ENCODE measurements around the gene HOXC9.

HOXC9 gene

DNA sequence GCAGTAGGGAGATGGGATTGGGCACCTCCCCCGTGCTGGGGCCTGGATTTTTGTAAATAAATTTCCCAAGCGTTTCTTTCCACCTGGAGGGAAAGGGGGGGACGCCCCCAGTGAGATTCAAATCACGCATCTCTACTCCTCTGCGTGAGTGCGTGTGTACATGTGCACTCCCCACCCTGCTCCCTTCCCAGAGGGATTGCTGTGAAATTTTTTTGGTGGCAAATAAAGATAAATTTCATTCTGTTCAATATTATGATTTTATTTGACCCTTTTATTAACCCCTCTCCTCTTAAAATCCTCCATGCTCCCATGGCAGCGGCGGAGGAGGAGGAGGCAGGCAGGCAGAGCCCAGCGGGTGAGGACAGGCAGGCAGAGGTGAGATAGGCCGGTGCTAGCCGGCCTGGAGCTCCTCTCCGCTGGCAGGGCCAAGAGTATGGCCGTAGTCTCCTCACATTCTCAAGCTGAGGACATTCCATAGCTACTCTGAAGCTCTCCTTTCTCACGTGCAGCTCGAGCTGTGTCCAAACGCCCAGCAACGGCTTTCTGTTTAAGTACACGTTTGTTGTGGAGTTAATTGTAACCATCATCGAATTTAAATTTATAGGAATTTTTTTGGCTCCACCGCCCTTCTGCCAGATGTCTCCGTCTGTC lies 23.7 kb upstream of the HOXC9 start:
- DNase-seq, result no peak

DNA sequence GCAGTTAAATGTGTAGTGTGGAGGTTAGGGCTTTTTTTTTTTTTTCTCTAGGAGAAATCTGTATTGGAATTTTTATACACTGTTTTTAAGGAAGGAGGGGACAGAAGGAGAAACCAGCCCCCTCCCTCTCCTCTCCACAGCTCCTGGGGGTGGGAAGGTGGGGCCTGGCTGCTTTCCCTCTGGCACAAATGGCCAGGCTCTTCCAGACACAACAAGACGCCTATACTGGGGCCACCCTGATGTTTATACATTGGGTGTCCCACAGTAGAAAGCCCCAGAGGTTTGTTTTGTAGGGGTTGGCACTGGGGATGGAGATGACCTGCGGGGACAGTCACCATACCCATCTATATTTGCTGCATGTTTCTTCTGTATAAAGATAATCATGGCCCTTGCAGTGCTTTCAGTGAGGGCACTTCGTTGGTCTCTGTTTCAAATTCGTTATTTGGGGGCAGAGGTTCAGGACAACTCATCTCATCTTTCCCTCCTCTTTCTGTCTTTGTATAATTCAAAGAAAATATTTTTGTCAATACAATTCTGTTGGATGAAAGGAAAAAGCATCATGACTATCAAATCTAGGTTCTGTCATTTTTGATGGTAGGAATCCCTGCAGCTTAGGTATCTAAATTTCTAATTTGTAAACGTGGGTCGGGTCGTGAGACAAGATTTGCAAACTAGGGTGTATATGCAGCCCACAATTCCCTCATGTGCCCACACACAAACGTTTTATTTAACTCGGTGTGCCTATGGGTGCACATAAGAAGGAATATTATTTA lies 23.0 kb upstream of the HOXC9 start:
- no peak for DNase-seq

DNA sequence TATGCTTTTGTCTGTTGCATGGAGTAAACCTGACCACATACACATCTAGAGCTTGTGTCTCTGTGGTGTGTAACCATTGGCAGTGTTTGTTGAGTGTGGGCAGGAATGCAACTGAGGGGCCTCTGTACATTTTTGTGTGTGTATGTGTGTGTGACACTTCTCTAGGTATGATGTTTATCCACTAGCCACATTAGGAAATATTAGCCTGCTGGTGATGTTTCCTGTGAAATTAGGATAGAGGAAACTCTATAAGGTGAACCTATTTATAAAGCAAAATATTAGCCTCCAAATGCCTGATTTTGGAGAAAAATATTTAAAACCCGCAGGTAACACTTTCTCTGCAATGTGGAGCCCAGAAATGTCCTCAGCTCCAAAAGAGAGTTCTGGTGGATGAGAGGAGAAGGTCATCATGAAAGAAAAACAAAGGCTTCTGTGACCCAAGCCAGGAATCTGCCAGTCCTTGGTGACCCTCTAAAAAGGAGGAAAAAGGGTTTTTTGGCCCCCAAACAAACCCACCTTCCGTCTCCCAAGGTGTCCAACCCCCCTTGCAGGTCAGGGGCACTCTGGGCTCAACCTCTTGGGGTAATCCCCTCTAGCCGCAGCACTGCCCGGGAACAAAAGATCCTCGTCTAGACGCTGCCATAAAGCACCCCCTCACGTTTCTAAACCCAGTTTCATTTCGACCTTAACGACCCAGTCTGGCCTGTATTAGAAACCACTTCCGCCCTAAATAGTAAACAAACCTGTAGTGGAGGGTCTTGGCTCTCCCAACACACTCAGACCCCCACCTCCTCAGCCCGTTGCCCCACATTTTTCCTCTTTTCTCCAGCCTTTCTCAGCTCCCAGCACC lies 22.1 kb upstream of the HOXC9 start:
- no peak for DNase-seq

DNA sequence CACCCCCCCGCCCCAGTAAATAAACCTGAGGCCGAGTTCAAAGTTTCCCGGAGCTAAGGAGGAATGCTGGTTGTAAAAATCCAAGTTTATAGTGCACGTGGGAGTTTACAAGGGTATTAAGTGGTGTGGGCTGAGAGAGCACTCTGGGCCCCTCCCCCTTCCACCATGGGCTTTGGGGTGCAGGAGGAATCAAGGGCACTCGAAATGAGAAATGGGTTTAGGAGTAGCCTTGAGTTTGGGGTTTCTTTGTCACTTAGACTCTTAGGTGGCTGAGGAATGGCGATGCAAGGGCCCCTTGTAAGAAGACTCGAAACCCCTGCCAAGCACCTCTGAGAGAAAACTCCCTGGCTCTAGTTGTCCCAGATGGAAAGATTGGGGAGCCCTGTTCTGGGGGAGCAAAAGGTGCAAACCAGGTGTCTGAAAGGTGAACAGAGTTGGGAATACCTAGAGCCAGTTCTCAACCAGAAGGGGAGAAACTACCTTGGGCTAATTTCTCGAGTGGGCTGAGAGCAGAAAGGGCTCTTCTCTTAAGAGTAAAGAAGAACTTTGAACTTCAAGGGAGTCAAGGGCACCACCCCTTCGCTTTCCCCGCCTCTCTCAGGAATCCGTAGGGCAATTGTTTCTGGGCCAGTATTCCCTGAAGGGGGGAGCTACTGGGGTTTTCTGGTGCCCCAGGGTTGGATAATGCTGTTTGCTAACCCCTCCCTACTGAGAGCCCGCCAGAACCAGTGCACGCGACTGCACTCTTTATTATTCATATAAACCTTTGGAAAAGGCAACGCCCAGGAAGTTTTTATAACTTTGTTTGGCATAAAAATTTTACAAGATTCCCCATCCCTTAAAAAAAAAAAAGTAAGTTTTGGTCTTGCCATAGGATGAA lies 21.2 kb upstream of the HOXC9 start:
- no peak for DNase-seq

DNA sequence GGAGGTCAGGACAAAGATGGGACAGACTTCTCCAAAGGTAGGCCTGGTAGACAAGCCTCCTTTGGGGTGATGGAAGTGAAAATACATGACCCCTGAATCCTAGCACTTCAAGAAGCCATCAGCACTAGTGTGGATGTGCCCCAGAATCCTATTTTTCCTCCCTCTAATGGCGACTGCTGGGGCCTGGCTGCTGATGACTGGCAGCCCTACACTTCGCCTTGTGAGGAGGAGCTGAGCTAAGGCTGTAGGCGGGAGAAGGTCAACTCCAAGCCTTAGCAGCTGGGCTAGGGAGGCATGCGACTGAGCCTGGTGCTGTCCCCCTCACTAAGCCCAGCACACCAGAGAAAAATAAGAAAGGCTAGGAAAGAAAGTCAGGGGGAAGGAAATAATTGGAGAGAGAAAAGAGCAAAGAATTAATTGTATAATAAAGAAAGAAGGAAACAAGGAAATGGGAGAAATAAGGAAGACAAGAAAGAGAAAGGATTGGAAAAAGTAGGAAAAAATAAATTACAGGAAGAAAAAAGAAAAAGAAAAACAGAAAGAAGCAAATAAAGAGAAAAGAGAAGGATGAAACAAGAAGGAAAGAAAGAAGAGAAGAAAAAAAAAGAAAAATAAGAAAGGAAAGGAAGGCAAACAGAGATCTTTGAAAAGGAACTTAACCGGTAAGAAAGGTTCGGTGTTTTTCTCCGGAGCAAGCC lies 19.7 kb upstream of the HOXC9 start:
- DNase-seq, result no peak

DNA sequence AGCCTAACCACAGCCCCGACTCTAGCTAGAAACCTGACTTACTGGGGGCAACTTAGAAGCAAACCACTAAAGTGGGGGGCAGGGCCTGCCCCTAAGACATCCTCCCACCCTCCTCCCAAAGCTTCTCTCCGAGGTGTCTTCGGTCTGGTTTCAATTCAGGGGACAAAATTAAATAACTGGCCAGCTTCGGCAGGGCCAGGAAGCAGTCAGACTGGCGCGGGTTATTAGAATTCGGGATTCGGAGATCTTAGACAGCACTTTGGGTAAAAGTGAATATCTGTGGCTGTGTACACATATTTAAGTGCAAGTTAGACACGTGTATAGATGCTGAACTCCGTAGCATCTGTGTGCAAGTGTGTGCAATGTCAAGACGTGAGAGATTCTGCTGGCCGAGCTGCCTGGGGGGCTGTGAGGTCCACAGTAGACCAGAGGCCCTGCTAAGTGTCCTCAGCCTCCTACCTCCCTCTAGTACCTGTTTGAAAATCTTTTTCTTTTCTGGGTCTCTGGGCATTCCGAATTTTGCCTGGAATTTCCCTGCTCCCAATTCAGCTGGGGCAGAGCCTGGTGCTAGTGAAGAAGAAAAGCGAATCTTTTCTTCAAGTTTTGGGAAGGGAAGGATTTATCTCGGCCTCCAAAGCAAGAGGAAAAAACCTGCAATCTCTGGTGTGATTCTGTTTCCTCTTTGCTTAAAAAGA lies 19.0 kb upstream of the HOXC9 start:
- no peak for DNase-seq

DNA sequence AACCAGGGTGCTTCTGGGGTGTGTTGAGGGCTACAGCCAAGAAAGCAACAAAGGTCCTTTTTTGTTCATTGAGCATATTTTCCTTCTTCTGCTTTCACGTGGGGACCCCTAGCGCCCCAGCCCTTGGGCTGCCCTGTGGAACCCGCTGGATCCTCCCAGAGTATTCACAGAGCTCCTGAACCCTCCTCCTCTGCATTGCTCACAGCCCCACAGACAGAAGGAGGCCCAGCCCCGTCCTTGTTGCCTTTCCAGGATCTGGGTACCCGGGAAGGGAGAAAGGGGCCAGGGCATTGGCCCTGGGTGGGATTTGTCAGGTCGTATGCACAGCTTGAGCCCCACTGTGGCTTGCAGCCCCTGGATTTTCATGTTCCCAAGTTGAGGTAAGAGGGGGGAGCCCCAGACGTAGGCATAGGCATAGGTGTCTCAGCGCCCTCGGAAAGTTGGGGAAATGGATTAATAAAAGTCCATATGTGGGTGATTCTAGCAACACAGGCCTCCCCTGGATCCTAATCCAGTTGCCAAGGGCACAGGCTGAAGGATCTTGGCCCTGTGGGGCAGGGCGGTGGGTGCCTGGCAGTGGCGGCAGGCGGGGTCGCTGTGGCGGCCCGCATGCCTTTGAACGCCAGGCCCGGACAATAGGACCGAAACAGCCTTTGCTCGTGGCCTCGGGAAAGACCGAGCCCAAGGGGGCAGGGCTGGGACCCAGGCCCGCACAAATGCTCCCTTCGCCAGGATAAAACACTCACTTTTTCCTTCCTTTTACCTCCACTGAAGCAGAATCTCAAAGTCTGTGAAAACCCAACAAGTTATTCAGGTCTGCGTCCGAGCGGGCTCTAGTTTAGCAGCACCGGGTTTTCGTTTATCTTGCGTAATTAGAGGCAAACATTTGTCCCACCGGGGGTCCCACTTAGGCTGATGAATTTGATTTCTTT lies 18.1 kb upstream of the HOXC9 start:
- DNase-seq, result no peak

DNA sequence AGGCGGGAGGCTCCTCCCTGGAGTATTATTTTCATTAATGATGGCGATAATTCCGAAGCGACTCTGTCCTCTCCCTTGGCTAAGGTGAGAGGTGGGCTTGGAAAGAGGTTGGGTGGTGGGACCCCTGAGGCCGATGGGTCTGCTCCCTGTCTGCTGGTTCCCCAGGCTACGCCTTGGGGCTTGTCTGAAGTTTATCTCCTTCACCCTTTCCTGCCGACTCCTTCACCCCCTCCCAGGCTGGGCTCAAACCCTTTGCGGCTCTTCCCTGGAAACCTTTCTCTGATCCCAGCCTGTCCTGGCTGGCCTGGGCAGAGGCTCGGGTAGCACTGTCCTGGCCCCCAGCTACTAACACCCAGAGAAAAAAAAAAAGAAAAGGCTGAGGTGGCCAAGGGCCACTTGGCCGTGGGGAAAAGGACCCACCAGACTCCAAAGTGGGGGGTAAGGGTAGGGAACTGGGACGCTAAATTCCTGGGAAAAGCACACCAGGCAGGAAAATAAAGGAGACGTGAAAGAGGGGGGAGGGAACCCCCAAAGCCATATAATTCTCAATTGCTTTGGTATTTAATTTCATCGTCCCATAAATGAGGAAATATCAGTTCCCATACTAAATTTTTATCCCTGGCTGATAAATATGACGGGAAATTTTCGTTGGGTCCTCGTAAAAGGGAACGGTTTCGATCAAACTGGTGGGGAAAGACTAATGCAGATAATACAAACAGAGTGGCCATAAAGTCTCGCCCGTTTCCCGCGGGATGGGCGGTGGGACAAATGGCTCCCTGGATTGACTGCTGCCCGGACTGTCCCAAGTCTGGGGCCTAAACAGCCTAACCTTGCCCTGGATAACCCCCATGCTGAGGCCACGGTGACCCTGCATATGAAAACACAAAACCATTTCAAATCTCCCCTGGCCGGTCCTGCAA lies 17.1 kb upstream of the HOXC9 start:
- no peak for DNase-seq

DNA sequence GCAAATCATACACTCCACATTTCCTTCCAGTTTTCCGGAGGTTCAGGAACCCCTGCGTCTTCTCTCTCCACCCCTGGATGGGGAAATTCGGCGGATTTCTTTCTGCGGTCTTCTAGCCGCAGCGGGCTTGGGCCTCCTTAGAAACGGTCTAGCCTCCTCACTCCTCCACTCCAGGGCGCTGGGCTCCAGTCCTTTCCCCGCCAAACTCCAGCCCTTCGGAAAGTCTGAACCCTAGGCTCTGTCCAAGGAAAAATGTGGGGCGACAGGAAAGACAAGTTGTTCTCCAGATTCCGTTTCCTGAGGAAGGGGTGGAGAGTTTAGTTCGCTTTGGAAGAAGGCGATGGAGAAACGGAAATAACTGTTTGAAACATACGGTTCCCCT lies 16.4 kb upstream of the HOXC9 start:
- no peak for DNase-seq

DNA sequence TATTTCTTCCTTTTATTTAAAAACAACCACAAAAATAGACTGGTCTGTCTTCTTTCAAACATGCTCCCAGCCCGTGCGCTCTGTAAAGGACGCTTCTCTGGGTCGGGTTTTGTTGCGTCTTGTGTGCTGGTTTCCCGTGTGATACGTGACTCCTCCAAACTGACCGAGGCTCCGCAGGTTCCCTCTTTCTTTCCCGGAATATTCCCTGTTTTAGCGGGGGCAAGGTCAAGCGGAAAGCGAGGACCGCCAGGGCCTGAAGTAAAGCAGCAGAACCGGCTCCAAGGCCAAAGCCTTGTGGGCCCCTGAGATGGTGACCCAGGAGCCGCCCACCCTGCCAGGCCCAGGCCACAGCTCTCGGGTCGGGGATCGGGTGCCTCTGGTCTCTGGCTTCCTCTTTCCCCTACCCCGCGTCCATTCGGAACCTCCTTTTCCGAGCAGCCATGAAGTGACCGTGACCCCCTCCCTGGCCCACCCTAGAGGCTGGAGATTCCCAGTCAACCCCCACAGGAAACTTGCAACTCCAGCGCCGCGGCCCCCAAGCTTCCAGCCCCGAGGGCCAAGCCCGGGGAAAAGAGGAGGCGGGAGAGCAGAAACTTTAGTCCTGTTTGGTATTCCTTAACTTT lies 15.9 kb upstream of the HOXC9 start:
- no peak for DNase-seq

DNA sequence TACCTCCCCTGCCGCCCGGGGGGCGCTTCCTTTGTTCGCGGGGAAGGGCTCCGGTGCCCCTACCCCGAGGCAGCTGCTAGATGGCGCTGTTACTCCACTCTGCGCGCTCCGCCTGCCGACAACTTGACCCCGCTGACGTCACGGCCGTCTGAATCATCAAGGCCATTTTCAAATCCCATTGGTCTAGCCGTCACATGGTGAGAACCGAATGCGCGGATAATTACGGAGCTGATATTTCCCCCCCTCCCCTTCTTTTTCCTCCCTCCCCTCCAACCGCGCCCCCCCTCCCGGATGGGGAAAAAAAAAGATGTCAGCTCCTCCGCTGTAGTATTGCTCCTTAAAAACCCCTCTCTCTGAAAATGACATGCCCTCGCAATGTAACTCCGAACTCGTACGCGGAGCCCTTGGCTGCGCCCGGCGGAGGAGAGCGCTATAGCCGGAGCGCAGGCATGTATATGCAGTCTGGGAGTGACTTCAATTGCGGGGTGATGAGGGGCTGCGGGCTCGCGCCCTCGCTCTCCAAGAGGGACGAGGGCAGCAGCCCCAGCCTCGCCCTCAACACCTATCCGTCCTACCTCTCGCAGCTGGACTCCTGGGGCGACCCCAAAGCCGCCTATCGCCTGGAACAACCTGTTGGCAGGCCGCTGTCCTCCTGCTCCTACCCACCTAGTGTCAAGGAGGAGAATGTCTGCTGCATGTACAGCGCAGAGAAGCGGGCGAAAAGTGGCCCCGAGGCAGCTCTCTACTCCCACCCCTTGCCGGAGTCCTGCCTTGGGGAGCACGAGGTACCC lies 14.9 kb upstream of the HOXC9 start, which contains the start of gene HOXC10:
TSS of gene HOXC10 (plus strand) at position 246 of the 791 bp plus-strand sequence. CDS start at position 360, 114 bp downstream.
- DNase-seq, result peak; percentile 70

DNA sequence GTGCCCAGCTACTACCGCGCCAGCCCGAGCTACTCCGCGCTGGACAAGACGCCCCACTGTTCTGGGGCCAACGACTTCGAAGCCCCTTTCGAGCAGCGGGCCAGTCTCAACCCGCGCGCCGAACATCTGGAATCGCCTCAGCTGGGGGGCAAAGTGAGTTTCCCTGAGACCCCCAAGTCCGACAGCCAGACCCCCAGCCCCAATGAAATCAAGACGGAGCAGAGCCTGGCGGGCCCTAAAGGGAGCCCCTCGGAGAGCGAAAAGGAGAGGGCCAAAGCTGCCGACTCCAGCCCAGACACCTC lies 14.3 kb upstream of the HOXC9 start:
- DNase-seq, result no peak

DNA sequence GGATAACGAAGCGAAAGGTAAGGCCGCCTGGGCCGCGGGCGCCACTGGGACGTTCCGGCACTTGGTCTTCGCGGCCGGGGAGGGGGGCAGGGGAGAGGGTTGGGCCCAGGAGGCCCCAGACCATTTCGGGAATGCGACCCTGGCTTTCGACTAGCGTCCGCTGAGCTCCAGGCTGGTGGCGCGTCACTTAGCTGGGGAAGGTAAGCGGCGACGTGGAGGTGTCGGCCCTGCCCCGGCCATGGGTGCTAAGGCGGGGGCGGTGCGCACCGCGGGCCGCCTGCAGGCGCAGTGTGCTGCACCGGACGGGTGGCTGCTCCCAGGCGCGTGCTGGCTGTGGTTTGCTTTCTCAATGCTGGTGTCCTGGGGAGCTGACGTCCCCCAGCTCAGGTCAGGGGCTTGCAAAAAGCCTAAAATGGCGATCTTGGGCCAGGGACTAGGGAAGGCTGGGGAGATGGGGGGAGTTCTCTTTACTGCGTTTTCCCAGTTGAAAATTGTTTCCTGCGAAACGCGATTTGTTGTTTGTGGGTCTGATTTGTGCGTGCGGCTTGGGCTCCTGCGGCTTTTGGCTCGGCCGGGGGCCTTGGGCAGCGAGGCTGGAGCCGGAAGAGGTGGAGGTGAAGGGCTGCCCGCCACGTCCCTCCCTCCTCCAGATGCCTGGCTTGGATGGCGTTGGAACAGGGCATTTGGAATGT lies 13.8 kb upstream of the HOXC9 start:
- DNase-seq, result no peak

DNA sequence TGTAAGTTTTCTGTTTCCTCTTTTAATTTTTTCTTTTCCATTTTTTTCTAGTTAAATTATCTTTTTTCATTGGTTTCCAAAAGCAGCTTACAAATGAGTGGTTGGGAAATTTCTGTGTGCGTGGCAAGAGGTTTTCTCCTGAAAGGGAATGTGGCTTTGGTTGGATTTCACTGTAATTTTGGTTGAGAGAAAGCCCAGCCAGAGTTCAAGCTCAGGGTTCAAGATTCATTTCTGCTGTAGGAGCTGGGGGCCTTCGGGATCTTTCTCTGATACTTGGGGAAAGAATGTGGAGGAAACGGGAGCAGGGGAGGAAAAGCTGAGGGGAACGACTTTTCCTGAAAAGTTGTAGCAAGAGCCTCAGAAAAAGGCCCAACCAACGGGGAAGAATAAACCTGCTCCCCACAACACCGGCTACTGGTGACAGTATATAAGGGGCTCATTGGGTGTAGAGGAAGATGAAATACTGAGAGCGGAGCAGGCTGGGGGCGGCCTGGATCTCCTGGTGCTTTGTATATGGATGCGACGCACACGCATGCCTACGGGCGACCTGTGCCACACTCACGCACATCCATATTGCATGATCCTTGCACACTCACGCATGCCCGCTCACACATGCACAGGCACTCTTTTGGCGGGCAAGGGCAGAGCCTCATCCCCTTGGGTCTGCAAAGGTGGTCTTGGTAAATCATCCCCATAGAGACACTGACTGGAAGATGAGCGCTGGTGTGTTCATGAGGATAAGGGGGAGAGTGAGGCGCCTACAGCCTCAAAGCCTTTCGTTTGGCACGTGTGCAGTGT lies 13.1 kb upstream of the HOXC9 start:
- DNase-seq, result no peak

DNA sequence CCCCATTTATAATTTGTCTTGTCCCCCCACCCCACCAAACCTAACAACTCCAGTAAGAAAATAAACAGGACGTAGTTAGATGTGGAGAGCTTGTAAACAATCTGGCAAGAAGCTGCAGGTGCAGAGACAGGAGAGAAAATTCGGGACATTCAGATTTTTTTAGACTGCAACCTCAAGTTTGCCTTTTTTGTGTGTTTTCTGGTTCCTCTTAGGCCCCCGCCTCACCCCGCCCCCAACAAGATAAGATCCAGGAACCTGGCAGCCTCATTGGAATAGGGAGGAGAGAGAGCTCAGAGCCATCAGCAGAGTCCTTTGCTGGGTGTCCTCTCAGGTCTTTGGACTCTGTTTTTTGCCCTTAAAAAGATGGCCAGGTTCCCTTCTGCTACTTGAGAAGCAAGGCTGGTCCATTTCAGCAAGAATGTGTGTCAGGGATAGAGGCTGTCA lies 12.2 kb upstream of the HOXC9 start:
- no peak for DNase-seq

Measured in fibroblast of skin of back (primary cell).